Raji (cell line): ENCODE data around the gene CUL3.

Experiments
- POLR2A ChIP-seq: IDR thresholded peaks from 2 replicates; pipeline ENCODE4 v1.6.1; 2011; ENCODE audit warnings: low read depth, low read length, control low read depth; ENCODE audit not compliant: insufficient read depth

Gene CUL3

DNA sequence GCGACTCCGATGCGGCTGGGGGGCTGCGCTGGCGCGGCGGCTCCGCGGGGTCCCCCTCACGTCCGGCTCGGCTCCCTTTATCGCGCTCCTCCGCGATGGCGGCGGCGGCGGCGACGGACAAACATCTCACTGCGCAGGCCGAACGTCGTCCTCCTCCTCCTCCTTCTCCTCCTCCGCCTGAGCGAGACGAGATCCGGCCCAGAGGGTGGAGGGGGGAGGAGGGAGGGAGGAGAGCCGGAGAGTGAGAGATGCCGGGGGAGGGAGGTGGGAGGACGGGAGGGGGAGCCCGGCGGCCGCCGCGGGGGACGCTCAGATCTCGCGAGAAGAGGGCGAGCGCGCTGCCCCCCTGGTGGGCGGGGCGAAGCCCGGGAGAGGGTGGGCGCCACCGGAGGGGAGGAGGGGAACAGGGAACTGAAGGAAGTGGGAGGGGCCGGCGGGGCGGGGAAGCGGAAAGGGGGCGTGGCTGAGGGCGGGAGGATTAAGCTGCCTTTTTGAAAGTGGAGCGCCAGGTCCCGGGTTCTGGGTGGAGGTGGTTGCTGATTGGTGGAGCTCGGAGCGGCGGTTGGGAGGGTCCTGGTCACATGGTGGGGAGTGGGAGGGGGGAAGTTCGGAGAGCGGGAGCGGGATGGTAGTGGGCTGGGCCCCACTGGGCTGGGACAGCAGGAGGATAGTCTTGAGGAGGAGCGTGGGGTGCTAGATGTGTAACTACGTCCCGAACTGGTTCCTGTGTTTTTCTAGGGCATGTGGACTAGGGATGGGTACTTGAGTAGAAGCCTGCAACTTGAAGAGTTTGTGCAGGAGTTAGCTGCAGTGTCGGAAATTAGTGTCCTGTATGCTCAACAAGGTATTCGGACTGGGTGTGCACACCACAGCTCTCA lies at the start of gene CUL3:
Gene CUL3, minus strand, starts transcription at position 153 of the 878 bp plus-strand sequence. CDS start 354 bp downstream, outside the sequence.
- TF ChIP-seq POLR2A = peak; percentile 95

DNA sequence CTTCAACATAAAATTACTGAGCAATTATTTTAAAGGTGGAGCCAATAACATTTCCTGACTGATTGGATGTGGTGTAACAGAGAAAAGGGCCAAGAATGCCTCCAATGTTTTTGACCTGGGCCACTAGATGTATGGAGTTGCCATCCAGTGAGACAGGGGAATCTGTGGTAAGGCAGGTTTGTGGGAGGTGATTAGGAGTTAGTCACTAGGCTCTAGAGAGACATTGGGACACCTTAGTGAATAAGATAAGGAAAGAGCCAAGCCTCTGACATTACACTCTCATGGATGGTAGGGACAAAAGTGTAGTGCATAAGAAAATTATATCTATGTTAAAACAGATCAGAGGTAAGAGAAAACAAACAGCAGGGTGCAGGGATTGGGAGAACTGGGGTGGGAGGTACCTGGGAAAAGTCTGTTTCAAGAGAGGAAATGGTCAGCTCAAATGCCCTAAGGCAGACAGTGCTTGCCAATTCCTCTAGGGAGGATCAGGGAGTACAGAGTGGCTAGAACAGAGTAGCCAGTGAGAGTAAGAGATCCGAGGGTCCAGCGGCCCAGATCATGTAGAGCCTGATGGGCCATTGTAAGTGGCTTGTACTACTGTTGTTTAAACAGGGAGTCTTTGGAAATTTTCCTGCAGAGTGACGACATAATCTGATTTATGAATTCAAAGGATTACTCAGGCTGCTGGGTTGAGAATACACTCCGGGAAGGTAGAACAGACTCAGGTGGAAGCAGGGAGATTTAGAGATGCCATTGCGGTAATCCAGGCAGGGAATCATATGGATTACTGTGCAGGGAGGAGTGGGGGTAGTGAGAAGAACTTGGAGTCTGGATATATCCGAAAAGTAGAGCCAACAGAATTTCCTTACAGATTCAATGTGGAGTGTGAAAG lies 45.7 kb upstream of the CUL3 start:
- no peak for TF ChIP-seq POLR2A

DNA sequence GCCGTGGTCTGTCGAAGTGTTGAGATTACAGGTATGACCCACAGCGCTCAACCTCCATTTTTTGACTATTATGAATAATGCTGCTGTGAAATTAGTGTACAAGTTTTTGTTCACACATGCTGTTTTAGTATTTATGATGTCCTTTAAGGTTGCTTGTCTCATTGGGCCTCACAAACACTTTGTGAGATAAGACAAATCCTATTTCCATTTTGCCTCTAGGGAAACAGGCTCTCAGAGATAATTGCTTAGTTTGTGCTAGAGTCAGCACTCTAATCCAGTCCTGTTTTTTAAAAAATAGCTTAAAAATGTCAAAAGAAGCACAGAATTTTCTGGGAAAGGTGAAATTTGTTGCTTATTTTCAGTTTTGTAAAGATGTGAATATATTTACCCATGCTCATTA lies 43.3 kb upstream of the CUL3 start:
- no peak for TF ChIP-seq POLR2A

DNA sequence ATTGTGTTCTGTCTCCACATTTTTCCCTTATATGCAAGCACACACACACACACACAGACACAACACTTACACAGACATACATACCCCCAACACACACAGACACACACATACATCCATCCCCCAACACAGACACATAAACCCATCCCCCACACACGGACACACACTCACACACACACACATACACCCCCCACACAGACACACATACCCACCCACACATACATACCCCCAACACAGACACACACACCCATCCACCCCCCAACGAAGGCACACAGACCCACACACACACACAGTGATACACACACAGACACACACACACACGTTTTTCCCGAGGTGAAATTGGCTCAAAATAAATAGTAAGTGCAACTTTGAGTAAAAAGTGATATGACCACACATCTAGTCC lies 41.6 kb upstream of the CUL3 start:
- no peak for TF ChIP-seq POLR2A

DNA sequence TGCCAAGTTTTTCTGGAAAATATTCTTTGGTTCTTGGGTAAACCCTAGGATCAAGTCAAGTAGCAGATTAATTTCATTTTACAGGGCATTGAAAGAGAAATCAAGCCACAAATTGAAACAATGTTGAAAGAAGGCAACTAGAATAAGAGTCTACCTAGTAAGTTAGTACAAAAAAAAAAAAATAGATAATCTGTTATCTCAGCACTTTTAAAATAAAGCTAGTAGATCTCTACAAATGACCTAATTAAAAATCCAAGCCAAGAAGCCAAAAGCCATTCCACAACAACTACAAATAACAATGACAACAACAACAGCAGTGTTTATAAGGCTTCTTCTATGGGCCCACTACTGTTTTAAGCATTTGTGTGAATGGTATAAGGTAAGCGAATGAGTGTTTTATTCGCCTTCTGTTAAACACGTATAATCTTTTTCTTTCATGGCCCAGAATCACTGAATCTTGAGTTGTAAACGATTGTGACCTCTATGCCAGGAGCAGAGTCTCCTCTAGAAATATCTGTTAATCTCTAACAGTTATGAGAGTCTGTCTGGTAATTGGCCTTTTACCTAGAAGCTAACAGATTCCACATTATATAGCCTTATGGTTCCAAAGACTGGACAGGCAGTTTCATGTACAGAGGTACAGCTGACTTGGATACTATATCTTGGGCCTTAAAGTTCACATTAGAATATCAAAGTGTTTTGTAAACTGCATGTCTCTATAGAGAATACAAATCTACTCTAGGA lies 28.6 kb upstream of the CUL3 start:
- no peak for TF ChIP-seq POLR2A

DNA sequence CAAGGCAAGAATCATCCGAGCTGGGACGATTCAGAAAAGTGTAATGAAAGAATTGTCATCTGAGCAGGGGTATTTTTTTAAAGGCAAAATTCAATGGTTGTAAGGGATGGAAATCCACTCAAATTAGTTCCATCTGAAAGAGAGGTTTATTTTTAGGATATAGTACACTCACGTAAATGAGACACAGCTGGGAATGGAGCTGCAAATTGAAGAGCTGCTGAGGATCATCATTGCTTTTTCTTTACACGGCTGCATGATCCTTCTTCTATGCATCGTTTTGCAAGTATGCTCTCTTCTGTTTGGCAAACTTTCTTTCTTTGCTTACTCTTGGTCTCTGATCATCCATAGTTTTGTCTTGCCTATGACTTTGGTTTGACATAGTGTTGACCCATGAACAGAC lies 27.4 kb upstream of the CUL3 start:
- no peak for TF ChIP-seq POLR2A

DNA sequence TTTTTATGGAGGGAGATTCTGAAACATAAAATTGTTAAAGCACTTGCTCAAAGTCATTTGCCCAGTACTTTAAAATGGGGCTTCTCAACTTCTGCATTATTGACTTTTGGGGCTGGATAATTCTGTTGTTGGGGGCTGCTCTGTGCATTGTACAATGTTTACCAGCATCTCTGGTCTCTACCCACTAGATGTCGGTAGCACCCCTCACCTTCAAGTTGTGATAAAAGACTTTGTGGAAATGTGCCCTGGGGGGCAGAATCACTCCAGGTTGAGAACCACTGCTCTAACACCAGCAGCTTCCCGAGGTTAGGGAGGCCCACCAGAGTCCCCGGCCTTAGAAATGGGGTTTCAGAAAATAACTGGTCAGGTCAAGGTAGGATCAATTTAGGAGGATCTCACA lies 26.8 kb upstream of the CUL3 start:
- TF ChIP-seq POLR2A = no peak

DNA sequence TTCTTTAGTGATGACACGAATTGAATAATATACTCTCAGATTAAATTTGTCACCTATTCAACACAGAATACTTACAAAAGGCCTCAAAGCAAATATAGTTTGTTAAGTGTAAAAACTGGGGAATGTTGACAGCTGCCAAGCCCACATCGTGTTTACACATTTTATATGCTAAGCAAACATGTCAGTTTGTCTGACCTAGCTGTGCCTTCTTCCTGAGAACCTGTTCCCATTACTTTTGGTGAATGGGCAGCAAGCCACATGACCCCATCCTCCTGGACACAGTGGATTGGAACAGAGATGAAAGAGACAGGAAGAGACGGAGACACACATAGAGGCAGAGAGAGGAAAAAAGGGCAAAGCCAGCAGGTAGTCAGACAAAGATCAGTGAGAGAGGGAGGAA lies 22.9 kb upstream of the CUL3 start:
- TF ChIP-seq POLR2A = no peak

DNA sequence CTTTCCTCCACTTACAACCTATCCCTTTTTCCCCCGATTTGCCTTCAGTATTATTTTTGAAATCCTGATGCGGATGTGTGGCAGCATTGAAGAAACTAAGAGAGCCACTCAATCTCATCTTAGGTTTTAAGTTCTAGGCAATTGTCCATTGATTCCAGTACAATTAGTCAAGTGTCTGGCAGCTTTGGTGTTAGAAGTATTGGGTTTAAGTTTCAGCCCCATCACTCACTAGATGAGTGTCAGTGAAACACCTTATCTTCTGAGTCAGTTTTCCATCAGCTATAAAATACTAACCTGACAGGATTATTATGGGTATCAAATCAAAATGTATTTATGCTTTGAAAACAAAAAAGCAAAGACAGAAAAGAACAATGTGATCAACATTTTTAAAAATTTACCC lies 16.8 kb upstream of the CUL3 start:
- no peak for TF ChIP-seq POLR2A

DNA sequence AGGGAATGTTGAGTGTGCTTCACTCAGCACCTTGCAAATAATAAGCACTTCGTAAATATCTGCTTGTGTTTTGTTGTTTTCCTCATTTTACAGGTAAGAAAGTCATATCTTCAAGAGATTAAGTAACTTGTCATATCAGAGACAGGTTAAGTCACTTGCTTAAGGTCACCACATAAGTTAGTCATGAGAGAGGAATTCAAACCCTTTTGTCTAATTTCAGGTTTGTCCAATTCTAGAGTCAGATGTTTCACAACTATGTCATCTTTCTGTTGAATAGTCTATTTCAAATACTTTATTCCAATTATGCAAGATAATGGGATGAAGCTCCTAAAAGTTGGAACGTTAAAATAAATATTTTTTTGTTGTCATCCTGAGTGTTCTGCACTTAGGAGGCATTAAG lies 13.5 kb upstream of the CUL3 start:
- TF ChIP-seq POLR2A = no peak

DNA sequence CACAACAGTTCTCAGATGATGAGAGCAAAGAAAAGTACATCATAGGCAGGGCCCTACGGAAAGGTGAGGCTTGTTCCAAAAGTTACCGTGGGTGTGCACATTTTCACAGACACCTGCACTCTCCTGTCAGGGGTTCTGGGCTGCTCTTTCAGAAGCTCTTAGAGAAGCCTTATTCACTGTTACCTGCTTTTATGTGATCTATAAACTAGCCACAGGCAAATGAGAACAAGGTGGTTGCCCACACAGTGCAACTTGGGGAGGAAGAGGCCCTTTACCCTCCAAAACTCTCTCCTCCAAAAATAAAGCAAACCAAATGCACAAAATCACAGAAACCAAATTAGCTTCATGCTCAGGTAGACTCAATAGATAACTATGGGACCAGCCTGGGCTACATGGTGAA lies 11.1 kb upstream of the CUL3 start:
- TF ChIP-seq POLR2A = no peak

DNA sequence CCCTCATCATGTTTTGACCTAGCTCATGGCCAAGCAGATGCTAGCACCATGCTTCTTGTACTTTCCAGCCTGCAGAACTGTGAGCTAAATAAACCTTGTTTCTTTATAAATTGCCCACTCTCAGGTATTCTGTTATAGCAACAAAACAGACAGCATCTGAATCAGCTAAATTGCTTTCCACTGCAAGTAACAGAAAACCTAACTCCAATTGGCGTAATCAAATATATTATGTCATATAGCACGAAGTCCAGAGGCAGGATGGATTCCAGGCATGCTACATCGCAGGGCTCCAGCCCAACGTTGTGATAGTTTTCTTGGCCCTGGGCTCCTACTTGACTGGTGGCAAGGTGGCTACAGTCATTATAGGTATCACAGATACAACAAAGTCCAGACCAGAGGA lies 10.4 kb upstream of the CUL3 start:
- TF ChIP-seq POLR2A = no peak

DNA sequence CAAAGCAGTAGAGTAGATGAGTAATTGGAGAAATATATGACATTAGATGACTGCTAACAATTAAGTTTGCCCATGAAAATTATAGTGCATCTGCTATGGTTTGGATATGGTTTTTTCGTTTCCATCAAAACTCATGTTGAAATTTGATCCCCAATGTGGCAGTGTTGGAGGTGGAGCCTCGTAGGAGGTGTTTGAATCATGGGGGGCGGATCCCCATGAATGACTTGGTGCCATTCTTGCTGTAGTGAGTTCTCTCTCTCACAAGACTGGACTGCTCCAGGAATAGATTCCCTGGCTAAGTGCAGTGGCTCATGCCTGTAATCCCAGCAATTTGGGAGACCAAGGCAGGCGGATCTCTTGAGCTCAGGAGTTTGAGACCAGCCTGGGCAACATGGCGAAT lies 9.7 kb upstream of the CUL3 start:
- no peak for TF ChIP-seq POLR2A

DNA sequence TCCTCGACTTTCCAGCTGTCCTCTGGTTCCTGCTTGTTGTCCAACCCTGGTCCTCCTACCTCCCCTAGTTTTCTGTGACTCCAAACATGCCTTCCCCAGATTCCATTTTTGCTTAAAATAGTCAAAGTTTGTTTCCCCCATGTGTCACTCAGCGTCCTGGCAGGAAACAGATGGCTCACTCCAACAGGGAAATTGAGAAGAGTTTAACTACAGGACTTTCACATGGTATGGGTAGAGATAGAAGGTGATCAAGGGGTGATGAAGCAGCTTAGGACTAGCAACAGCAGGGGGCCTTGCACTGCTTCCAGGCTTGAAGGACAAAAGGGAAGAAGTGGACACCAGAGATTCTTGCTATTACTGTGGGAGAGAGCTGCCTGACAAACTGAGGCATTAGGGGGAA lies 6.1 kb upstream of the CUL3 start:
- TF ChIP-seq POLR2A = no peak

DNA sequence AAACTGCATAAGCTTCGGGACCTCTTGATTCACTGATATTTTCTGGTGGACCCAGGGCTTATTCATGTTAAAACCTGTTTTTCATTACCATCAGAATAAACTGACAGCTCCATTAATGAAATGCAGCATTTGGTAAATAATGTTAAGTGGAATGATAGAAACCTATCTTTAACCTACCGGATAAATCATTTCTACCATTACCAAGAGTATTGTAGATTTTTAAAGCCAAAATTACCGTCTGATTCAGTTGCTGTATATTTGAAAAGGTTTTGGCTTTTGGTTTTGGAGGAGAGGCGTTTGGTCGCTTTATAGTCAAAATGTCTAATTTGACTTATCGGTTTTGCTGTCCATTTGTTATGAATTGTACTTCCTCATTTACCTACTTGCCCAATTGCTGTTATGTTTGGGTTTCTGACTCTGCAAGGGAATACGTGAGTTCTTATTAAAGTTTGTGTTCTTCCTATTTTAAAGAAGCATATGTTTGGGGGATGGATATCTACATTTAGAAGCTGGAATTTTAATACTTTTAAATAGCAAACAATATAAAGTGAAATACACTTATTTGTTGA lies 1.0 kb upstream of the CUL3 start:
- TF ChIP-seq POLR2A = no peak
